RWPE1 (cell line): ENCODE data around the gene APOBEC4.

ENCODE experiments used
- CTCF ChIA-PET: fragments of 350-600 bp; sonication (Branson Sonifier 250); formaldehyde crosslinking; extraction: SDS; loops from one replicate; lab custom pipeline; 2021; lab: Yijun Ruan, JAX
- POLR2A ChIA-PET: fragments of 400-600 bp; formaldehyde crosslinking; extraction: SDS; loops from one replicate; lab custom pipeline; 2020; ENCODE audit warnings: antibody characterized with exemption; ENCODE audit not compliant: low non-redundant PET; lab: Yijun Ruan, JAX
- DNase-seq: peaks from one replicate; pipeline ENCODE4 v3.0.0; 2012; ENCODE audit warnings: low spot score
- H3K27ac ChIP-seq: fragments of 450-650 bp; 2 replicates; pipeline ENCODE4 v1.5.1; 2017
- TF ChIP-seq, protein P1 (sequence below): fragments of 450-650 bp; conservative IDR thresholded peaks from 2 replicates; pipeline ENCODE4 v1.5.1; 2017; ENCODE audit warnings: low read depth, mild to moderate bottlenecking

APOBEC4 gene

DNA sequence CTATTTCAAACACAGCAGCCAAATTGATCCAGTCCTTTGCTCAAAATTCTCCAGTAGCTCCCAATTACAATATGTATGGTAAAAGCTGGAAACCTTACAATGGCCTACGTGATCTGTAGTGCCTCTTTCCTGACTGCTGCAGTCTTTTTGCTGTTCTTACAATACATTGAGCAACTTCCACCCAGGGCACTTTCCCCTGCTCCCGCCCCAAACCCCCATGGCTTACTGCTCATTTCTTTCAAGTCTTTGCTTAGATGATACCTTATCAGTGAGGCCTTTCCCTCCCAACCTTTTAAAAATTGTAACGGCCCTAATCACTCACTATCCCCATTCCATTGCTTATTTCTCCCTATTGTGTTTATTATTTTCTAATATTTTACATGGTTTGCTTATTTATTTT lies 43.9 kb upstream of the APOBEC4 start:
- no peak overlapping the region for H3K27ac ChIP-seq
- ChIA-PET CTCF (interaction anchor here (0.6 kb wide), 1 partner anchor 39 kb away, joined by 3 read pairs; no protein-coding TSS in a partner anchor), POLR2A (no interaction called here)
- TF ChIP-seq, protein P1, sequence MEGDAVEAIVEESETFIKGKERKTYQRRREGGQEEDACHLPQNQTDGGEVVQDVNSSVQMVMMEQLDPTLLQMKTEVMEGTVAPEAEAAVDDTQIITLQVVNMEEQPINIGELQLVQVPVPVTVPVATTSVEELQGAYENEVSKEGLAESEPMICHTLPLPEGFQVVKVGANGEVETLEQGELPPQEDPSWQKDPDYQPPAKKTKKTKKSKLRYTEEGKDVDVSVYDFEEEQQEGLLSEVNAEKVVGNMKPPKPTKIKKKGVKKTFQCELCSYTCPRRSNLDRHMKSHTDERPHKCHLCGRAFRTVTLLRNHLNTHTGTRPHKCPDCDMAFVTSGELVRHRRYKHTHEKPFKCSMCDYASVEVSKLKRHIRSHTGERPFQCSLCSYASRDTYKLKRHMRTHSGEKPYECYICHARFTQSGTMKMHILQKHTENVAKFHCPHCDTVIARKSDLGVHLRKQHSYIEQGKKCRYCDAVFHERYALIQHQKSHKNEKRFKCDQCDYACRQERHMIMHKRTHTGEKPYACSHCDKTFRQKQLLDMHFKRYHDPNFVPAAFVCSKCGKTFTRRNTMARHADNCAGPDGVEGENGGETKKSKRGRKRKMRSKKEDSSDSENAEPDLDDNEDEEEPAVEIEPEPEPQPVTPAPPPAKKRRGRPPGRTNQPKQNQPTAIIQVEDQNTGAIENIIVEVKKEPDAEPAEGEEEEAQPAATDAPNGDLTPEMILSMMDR = no peak
- no peak for DNase-seq

DNA sequence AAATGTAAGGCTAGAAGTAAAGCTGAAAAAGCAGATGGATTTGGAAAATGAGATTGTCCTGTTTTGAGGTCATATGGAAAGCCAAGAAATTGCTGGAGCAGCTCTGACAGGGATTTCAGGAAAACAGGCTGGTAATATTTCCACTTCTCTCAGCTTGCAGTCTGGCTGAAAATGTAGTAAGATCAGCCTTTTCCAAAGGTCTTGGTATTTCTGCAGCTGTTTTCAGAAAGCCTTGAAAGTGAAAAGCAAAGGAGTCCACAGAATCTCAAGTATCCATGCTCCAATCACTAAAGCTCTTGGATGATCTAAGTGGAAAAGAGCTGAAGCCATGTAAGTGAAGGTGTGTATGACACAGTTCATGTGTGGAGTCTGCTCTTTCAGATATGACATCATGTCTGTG lies 41.6 kb upstream of the APOBEC4 start:
- ChIA-PET POLR2A (no interaction called here), CTCF (interaction anchor here (0.6 to 2.2 kb wide), 3 partner anchors 10 to 1052 kb away, joined by 3 to 15 read pairs (median 6); no protein-coding TSS in a partner anchor)

DNA sequence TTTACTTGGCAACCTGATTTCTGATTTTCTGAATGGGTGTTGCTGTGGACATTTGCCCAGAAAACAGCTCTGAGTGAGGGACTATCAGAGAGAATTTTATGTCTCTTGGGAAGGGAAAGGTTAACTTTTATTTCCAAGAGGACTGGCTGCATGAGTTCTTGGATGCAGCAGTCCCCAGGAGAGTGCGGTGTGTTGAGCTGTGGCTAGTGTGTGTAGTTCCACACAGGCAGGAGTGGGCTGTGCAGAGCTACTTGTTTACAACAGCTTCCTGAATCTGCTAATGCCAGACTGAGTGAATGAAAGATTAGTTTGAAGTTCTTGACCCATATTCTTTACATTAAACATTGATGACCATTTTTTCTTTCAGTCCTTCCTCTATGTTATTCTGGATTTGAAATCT lies 41.0 kb upstream of the APOBEC4 start:
- H3K27ac ChIP-seq = no peak overlapping the region
- TF ChIP-seq, protein P1 = no peak
- no peak for DNase-seq
- POLR2A ChIA-PET = no interaction called here
- CTCF ChIA-PET = interaction anchor here (0.6 to 2.2 kb wide), 3 partner anchors 9 to 529 kb away, joined by 3 to 15 read pairs (median 6); no protein-coding TSS in a partner anchor

More for the DNA sequence above, 41.6 kb upstream of the APOBEC4 start:
- no peak for DNase-seq
- TF ChIP-seq, protein P1 = no peak
- no peak overlapping the region for H3K27ac ChIP-seq

DNA sequence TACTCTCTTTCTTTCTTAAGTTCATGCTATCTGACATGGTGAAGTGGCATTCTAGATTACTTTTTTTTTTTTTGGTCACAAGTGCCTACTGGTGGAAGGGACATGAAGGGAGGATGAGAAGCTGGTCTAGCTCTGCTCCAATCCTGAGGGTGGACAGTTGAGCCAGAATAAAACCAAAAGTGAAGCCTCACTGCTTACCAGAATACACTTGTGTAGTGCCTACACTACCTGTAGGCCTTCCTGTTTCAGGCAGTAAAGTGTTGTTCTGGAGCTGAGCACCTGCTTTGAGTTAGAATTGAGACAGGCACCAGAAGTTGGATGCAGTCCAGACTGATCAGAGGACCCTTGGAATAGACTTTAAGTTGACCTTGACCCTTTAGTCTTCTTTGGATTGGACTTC lies 40.4 kb upstream of the APOBEC4 start:
- no peak overlapping the region for H3K27ac ChIP-seq
- CTCF ChIA-PET = interaction anchor here (0.6 to 2.2 kb wide), 3 partner anchors 8 to 549 kb away, joined by 3 to 15 read pairs (median 4); no protein-coding TSS in a partner anchor
- no peak for DNase-seq
- TF ChIP-seq, protein P1 = no peak
- POLR2A ChIA-PET = no interaction called here

DNA sequence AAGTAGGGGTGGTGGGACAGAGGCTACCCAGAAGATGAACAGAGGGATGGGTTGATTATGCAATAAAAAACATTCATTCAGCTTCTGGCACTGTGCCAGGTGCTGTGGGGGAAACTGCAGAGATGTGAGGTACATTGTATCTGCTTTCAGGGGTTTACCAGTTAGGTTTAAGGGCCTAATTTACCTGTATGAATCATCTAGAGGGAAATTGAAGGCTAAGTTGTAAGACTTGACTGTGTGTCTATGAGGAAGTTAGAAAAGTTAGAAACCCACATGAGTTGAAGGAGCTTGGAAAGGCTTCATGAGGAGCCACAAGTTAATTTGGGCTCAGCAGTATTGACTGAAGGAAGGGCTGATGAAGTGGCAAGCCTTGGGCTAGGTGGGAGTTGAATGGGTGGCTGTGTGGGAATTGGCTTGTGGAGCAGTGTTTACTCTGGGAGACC lies 36.7 kb upstream of the APOBEC4 start:
- H3K27ac ChIP-seq = no peak overlapping the region
- ChIA-PET CTCF (interaction anchor here (0.7 kb wide), 1 partner anchor 150 kb away, joined by 3 read pairs; no protein-coding TSS in a partner anchor), POLR2A (no interaction called here)
- DNase-seq = no peak
- TF ChIP-seq, protein P1 = no peak

DNA sequence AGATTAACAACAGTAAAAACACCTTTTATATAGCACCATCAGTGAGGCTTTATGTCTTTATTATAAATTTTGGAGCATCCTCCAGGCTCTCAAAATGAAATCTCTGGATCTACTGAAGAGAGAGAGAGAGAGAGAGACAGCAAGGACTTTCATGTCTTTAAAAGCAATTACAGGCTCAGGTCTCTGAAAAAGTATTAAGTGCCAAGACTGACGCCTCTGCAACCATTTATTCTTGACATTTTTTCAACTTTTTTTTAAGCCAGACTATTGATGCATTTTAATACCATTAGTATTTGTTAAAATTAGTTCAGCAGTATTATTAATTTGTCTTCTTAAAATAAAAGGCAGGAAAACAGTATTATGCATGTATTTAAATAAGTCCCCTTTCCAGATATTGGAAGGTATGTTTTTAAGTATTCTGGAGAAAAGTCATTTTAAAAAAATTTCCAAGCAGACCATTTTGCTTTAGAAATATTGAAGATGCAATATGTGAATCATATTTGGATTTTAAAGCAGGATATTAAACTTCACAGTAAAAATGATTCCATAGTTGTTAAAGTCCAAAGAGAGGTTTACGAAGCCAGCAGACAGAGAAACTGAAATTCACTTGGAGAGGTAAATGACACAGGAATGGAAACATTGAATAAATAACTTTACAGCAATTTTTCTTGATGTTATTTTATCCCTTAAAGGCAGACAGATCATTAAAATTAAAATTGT lies 35.4 kb upstream of the APOBEC4 start:
- TF ChIP-seq, protein P1 = no peak

More for the DNA sequence above, 35.4 kb upstream of the APOBEC4 start:
- ChIA-PET POLR2A (no interaction called here), CTCF (interaction anchor here (0.6 kb wide), 1 partner anchor 228 kb away, joined by 3 read pairs; no protein-coding TSS in a partner anchor)
- no peak for DNase-seq
- H3K27ac ChIP-seq = no peak overlapping the region
